Panc1 (cell line): ENCODE measurements around the gene PCIF1.

Experiments
- CTCF ChIP-seq: fragments of 450-650 bp; IDR thresholded peaks from 2 replicates; pipeline ENCODE4 v1.5.1; 2017; ENCODE audit warnings: mild to moderate bottlenecking
- POLR2AphosphoS5 ChIP-seq: IDR thresholded peaks from 2 replicates; pipeline ENCODE4 v1.6.1; 2012; ENCODE audit warnings: mild to moderate bottlenecking, low read depth, low read length, moderate library complexity
- SIN3A ChIP-seq: IDR thresholded peaks from 2 replicates; pipeline ENCODE4 v1.6.1; 2012; ENCODE audit warnings: low read depth, mild to moderate bottlenecking, low read length, moderate library complexity, borderline replicate concordance; ENCODE audit not compliant: insufficient read depth
- TCF7L2 ChIP-seq: IDR thresholded peaks from 2 replicates; pipeline ENCODE4 v1.6.1; 2011; ENCODE audit warnings: mild to moderate bottlenecking, low read depth, low read length, inconsistent platforms

GRCh38 chr20:45947110-45947866, 12.8 kb downstream of the PCIF1 start:
- no peak for TF ChIP-seq CTCF
- no peak for TF ChIP-seq SIN3A
- no peak for TF ChIP-seq POLR2AphosphoS5
- TF ChIP-seq TCF7L2: no peak
